ENCODE results near the gene MRC2. TPM values are rescaled to one million over a fixed set of nuclear protein-coding genes. Genes with fewer than 3 reads are reported as not detected.

Gene MRC2
- total RNA-seq, 1 donor from 2014 or later: 361 TPM

- FAIRE-seq (no peak), DNase-seq (ENCODE audit: low read depth) (no peak)
- peaks cover 30% of the 10 kb centered on the region for H3K36me3 ChIP-seq (ENCODE audit: insufficient read depth, low read length)
- no peak overlapping the region for H2AFZ ChIP-seq (ENCODE audit: low read depth, low read length)
- H3K4me1 ChIP-seq (ENCODE audit: insufficient read depth, low read length): peaks cover 3% of the 10 kb centered on the region
- Mint-ChIP-seq H3K36me3 (ENCODE audit: low read depth, unreplicated experiment) (peaks cover 33% of the 10 kb centered on the region), H3K9me3 (ENCODE audit: unreplicated experiment) (no peaks in the 10 kb centered on the region), H3K4me3 (ENCODE audit: unreplicated experiment) (no peak overlapping the region), H3K4me1 (ENCODE audit: low read depth, unreplicated experiment) (no peaks in the 10 kb centered on the region), H3K27me3 (ENCODE audit: low read depth, unreplicated experiment) (no peaks in the 10 kb centered on the region), H3K27ac (ENCODE audit: unreplicated experiment) (no peak overlapping the region)
- H3K9me3 ChIP-seq (ENCODE audit: insufficient read depth, low read depth, low read length): no peaks in the 10 kb centered on the region
- no peak overlapping the region for H3K4me3 ChIP-seq (ENCODE audit: insufficient read depth, low read depth, low read length)
- no peak overlapping the region for H3K4me2 ChIP-seq (ENCODE audit: low read length)
- H3K27ac ChIP-seq (ENCODE audit: low read depth, low read length): no peak overlapping the region
- no peak overlapping the region for H3K9ac ChIP-seq (ENCODE audit: low read length)
- H3K79me2 ChIP-seq (ENCODE audit: insufficient read depth, low read length): peaks cover 11% of the 10 kb centered on the region
- H4K20me1 ChIP-seq (ENCODE audit: insufficient read depth, low read length): peaks cover 66% of the 10 kb centered on the region
- H3K27me3 ChIP-seq (ENCODE audit: insufficient read depth, low read length): no peaks in the 10 kb centered on the region
- TF ChIP-seq CTCF (IDR thresholded peaks at IDR 0.05; ENCODE audit: insufficient read depth, low read depth, low read length) (no peak), EZH2 (IDR thresholded peaks at IDR 0.05; ENCODE audit: insufficient read depth, low read length) (no peak)
These were observed 47.4 kb downstream of the MRC2 start for GRCh38 chr17:62674841-62675240.

GRCh38 chr17:62675260-62675659 lies 47.8 kb downstream of the MRC2 start:
- Histone ChIP-seq H3K36me3 (ENCODE audit: insufficient read depth, low read length) (peaks cover 30% of the 10 kb centered on the region), H3K27ac (ENCODE audit: low read depth, low read length) (no peak overlapping the region), H3K27me3 (ENCODE audit: insufficient read depth, low read length) (no peaks in the 10 kb centered on the region), H3K4me2 (ENCODE audit: low read length) (no peak overlapping the region), H3K79me2 (ENCODE audit: insufficient read depth, low read length) (peaks cover 11% of the 10 kb centered on the region), H4K20me1 (ENCODE audit: insufficient read depth, low read length) (peaks cover 62% of the 10 kb centered on the region), H3K4me3 (ENCODE audit: insufficient read depth, low read depth, low read length) (no peak overlapping the region), H3K9me3 (ENCODE audit: insufficient read depth, low read depth, low read length) (no peaks in the 10 kb centered on the region), H3K9ac (ENCODE audit: low read length) (no peak overlapping the region), H3K4me1 (ENCODE audit: insufficient read depth, low read length) (no peaks in the 10 kb centered on the region), H2AFZ (ENCODE audit: low read depth, low read length) (no peak overlapping the region)
- no peaks in the 10 kb centered on the region for H3K4me1 Mint-ChIP-seq (ENCODE audit: low read depth, unreplicated experiment)
- FAIRE-seq (no peak), DNase-seq (ENCODE audit: low read depth) (peak; percentile 38)
- no peak overlapping the region for H3K4me3 Mint-ChIP-seq (ENCODE audit: unreplicated experiment)
- TF ChIP-seq EZH2 (IDR thresholded peaks at IDR 0.05; ENCODE audit: insufficient read depth, low read length): no peak
- no peak for TF ChIP-seq CTCF (IDR thresholded peaks at IDR 0.05; ENCODE audit: insufficient read depth, low read depth, low read length)
- no peaks in the 10 kb centered on the region for H3K27me3 Mint-ChIP-seq (ENCODE audit: low read depth, unreplicated experiment)
- H3K27ac Mint-ChIP-seq (ENCODE audit: unreplicated experiment): no peak overlapping the region
- H3K36me3 Mint-ChIP-seq (ENCODE audit: low read depth, unreplicated experiment): peaks cover 33% of the 10 kb centered on the region
- no peaks in the 10 kb centered on the region for H3K9me3 Mint-ChIP-seq (ENCODE audit: unreplicated experiment)

GRCh38 chr17:62675701-62676100 lies 48.2 kb downstream of the MRC2 start:
- Histone ChIP-seq H3K4me2 (ENCODE audit: low read length) (no peak overlapping the region), H3K9ac (ENCODE audit: low read length) (no peak overlapping the region), H3K4me3 (ENCODE audit: insufficient read depth, low read depth, low read length) (no peak overlapping the region), H4K20me1 (ENCODE audit: insufficient read depth, low read length) (peaks cover 58% of the 10 kb centered on the region), H3K4me1 (ENCODE audit: insufficient read depth, low read length) (no peaks in the 10 kb centered on the region), H3K9me3 (ENCODE audit: insufficient read depth, low read depth, low read length) (no peaks in the 10 kb centered on the region), H3K79me2 (ENCODE audit: insufficient read depth, low read length) (peaks cover 6% of the 10 kb centered on the region), H3K27me3 (ENCODE audit: insufficient read depth, low read length) (no peaks in the 10 kb centered on the region), H3K36me3 (ENCODE audit: insufficient read depth, low read length) (peaks cover 30% of the 10 kb centered on the region), H2AFZ (ENCODE audit: low read depth, low read length) (no peak overlapping the region), H3K27ac (ENCODE audit: low read depth, low read length) (no peak overlapping the region)
- H3K27ac Mint-ChIP-seq (ENCODE audit: unreplicated experiment): no peak overlapping the region
- DNase-seq (ENCODE audit: low read depth): no peak
- no peaks in the 10 kb centered on the region for H3K4me1 Mint-ChIP-seq (ENCODE audit: low read depth, unreplicated experiment)
- no peaks in the 10 kb centered on the region for H3K27me3 Mint-ChIP-seq (ENCODE audit: low read depth, unreplicated experiment)
- peaks cover 31% of the 10 kb centered on the region for H3K36me3 Mint-ChIP-seq (ENCODE audit: low read depth, unreplicated experiment)
- no peak for TF ChIP-seq CTCF (IDR thresholded peaks at IDR 0.05; ENCODE audit: insufficient read depth, low read depth, low read length)
- no peak for FAIRE-seq
- no peaks in the 10 kb centered on the region for H3K9me3 Mint-ChIP-seq (ENCODE audit: unreplicated experiment)
- H3K4me3 Mint-ChIP-seq (ENCODE audit: unreplicated experiment): no peak overlapping the region
